LHCN-M2 (cell line): ENCODE data around the gene SPINK2. TPM values are rescaled to one million over a fixed set of nuclear protein-coding genes. Genes with fewer than 3 reads are reported as not detected.

ENCODE experiments used
- total RNA-seq: library from RNA; depleted of rRNA; stranded (reverse); fragments of >200 nt; gene quantifications from 2 replicates; pipeline ENCODE4 v1.2.3, GENCODE V29; 2014; rRNA removed

The SPINK2 gene
- total RNA-seq, 1 experiment from 2014 or later, result not detected

Other genes with a start within 250 kb of the SPINK2 start
- 0.26 and 0.92 TPM in 2 replicates for gene HOPX, start 140.4 kb downstream of the SPINK2 start, total RNA-seq
- 28.0 and 34.4 TPM in 2 replicates for gene REST, start 86.2 kb upstream of the SPINK2 start, total RNA-seq
- gene NOA1, start 155.9 kb upstream of the SPINK2 start, total RNA-seq, result 22.9 and 24.3 TPM in 2 replicates
- gene POLR2B, start 157.2 kb upstream of the SPINK2 start, total RNA-seq, result 129 and 139 TPM in 2 replicates